GM18519 (cell line): ENCODE results near the gene ADAMTS2.
"Not testable (repeated sequence)": the region's sequence is repeated elsewhere in the genome, so short reads cannot be mapped to it uniquely, and the experiment has no call there.

Experiments used
- ATAC-seq: cut with Tn5 transposase; IDR thresholded peaks from one replicate; pipeline ENCODE4 v1.9.1; 2021; ENCODE audit warnings: mild to moderate bottlenecking, moderate library complexity; ENCODE audit not compliant: unreplicated experiment, low FRiP score

The ADAMTS2 gene

DNA sequence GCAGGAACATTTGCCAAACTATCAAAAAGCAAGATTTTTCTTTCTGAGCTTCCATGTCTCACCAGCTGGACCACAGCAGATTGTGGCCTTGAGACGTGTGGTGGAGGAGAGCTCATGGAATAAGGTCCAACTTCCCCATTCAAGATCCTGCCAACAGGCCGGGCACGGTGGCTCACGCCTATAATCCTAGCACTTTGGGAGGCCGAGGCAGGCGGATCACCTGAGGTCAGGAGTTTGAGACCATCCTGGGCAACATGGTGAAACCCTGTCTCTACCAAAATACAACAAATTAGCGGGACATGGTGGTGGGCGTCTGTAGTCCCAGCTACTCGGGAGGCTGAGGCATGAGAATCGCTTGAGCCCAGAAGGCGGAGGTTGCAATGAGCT, 59.5 kb downstream of the ADAMTS2 start:
- not testable (repeated sequence) for ATAC-seq

GRCh38 chr5:179284751-179285631, 60.3 kb downstream of the ADAMTS2 start:
- no peak for ATAC-seq

DNA sequence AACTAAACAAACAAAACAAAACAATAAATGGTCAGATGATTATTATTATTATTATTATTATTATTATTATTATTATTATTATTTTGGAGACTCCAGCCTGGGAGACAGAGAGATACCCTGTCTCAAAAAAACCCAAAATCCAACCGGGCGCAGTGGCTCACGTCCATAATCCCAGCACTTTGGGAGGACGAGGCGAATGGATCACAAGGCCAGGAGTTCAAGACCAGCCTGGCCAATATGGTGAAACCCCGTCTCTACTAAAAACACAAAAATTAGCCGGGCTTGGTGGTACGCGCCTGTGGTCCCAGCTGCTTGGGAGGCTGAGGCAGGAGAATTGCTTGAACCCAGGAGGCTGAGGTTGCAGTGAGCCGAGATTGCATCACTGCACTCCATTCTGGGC, 61.4 kb downstream of the ADAMTS2 start:
- not testable (repeated sequence) for ATAC-seq

DNA sequence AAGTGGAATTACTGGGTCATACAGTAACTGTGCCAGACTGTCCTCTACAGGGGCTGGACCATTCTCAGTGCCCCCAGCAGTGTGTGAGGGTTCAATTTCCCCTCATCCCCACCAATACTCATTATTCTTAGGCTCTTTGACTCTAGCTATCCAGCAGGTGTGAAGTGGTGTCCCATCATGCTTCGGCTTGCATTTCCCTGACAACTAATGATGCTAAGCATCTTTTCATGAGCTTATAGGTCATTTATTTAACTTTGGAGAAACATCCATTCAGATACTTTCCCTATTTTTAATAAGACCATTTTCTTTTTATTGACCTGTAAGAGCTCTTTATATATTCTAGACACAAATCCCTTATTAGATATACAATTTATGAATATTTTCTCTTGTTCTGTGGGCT, 63.6 kb downstream of the ADAMTS2 start:
- no peak for ATAC-seq

DNA sequence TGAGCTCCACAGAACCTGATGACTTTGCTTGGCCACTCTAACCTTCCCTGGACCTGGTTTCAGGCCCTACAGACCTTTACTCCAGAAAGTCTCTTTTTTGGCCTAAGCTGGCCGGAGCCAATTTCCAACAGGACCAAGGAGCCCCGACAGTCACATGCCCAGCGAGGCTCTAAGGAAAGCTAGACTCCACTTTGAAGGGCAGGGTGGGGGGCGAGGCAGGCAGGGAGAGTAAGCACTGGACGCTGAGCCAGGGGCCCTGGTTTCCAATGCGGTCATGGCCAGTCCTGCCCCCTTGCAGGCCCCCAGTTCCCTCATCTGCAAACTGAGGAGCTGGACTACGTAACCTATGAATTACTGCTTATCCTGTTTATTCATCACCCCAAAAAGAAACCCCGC, 65.2 kb downstream of the ADAMTS2 start:
- no peak for ATAC-seq

DNA sequence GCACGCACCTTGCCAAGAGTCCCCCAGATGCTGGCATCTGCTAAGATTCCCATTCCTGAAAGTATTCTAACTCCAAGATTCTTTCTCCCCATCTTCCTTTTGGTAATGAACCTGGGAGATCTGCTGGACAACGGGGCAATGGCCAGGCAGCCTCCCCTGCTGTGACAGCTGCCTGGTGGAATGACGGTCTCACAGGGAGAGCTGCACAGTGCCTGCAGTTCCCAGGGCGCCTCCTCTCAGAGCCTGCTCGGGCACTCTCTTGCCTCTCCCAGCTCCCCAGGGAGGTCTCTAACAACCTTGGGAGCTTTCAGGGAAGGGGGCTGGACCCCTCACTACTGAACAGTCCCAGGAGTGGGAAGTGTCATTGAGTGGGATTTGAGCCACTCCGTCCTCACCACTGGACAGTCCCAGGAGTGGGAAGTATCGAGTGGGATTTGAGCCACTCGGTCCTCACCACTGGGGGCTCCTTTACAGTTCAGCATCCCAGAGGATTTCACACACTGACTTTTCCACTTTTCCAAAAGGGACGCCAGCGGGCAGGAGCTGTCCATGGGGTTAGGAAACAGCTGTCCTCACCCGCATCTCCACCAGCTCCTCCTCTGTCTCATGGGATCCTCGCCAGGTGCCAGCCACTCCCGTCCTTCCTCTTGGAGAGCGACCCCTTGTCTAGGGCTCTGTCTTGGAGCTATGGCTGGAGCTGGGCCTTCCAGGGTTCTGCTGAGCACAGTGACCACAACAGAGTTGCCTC, 65.7 kb downstream of the ADAMTS2 start:
- ATAC-seq: no peak

DNA sequence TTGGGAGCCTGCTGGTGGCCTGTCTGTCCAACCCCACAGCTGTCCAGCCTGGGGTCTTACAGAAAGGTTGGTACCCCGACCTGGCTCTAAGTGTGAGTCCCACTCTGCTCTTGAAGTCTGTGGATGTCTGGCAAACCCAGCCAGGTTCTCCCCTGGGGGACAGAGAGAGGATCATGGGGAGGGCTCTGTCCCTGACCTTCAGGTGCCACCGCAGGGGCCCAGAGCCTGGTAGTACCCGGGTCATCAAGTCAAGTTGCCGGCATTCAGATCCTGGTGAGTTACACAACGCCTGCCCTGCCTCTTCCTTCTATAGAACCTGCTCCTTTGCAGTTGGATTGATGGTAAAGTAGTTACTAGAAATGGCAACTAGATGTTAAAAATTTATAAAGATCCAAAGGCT, 66.7 kb downstream of the ADAMTS2 start:
- no peak for ATAC-seq

GRCh38 chr5:179278119-179278518, 67.1 kb downstream of the ADAMTS2 start:
- no peak for ATAC-seq

GRCh38 chr5:179276838-179277395, 68.3 kb downstream of the ADAMTS2 start:
- ATAC-seq: no peak

DNA sequence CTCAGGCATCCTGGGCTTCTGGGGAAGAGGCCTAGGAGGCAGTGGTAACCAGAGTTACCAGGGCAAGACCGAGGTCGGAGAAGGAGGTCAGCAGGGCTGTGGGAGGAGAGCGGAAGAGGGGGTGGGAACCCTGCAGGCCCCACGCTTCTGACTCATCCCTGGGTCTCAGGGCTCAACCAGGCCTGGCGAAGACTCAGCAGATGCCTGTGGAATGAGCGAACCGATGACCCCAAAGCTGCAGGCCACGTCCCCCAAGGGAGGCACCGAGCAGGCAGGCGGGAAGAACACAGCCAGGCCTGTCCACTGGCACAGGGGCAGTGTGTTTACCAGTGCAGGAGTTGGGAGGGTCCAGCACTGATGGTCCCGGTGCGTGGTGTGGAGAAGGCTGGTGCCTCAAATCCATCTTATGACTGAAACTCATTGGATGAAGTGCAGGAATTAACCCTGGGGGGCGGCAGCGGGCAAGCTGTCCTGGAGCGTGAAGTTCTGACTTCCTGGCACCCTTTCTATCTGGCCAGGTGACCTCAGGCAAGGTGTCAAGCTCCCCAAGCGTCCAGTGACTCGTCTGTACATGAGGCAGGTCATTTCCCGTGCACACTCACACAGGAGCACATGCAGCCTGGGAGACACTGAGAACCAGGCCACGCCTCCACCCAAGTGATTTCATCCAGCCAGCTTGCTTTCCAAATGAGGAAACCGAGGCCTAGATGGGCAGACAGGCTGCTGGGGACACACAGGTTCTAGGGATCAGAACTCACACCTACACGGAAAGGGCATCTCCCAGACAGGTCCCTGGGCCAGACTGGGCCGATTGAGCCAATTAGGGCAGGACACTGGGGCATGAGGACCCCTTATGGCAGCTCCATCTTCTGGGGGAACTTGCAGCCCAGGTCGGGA, 69.1 kb downstream of the ADAMTS2 start:
- no peak for ATAC-seq

- no peak for ATAC-seq
Observed at GRCh38 chr5:179275381-179275878, 69.8 kb downstream of the ADAMTS2 start.

DNA sequence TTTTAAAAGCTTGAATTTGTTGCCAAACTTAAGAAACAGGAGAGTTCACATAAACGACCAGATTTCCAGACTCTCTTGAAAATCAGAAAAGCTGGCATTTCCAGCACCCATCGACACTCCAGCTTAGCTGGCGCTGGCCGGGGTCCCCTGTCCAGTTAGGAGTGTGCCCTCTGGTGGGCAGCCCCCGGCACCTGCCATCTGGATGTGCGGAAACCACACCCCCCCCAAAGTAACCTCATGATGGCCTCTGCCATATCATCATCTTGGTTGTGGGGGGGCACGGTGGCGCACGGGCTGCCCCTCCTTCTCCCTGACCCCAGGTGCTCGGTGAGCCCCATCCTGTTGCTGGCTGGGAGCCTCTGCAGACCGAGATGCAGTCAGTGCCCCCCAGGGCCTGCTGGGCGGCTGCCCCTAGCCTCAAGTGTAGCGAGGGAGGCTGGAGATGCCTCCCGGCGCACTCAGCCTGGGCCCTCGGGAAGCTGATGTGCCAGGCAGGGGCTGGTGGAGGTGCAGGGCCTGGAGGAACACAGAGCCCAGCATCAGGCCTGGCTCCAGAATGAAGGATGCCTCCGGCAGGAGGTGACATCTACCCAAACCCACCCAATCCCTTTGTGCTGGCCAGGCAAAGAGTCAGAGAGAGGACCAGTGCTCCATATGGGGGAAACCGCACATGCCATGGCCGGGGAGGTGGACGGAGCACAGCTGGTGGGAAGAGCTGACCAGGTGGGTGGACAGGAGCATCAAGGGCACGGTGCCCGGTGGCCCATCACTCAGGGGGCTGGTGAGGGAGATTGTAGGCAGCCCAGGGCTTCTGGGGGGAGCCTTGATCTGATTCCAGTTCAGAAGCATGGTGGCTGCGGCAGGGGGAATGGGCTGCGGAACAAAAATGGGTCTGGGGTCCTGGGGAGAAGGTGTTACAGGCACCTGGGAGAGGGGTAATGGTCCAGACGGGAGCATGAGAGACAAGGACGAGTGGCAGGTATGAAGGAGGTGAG, 70.6 kb downstream of the ADAMTS2 start:
- ATAC-seq: no peak

- ATAC-seq: no peak
Observed at GRCh38 chr5:179273441-179274145, 71.7 kb downstream of the ADAMTS2 start.

DNA sequence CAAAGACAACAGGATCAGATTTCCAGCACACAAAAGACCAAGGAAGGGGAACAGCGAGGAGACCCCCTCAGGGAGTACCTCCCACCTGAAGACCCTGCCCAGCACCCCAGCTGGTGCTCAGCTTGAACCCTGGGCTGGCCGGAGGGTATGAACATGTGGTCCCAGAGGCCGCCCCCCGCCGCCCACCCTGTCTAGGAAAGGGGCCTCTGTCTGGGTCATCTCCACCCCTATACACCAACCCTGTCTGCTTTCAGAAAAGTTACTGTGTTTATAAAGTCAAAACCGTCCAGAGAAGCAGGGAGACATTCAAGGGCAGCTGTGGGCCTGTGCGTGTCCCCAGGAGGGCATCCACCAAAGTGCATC, 72.2 kb downstream of the ADAMTS2 start:
- ATAC-seq: no peak

- ATAC-seq: no peak
Observed at GRCh38 chr5:179272326-179273072, 72.8 kb downstream of the ADAMTS2 start.

DNA sequence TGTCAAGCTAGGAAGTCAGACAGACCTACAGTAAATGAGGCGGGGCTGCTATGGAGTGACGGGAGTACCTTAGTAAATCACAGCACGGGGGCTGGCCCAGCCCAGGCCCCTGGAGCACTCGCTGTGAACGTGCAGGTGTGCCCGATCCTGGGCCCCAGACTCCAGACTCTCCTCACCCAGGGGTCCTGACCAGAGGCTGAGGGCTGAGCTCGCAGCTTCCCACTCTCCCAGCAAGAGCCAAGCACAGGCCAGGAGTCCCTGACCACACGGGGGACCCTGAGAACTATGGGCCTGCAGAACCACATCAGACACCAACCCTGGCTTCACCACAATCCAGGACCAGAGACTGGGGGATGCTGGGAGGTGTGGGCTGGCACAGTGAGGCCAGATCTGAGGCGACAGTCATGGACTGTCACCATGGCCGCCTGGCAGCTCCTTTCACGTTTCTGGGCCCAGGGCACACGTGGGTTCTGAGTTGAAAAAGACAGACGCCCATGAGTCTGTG, 73.4 kb downstream of the ADAMTS2 start:
- no peak for ATAC-seq

- no peak for ATAC-seq
Observed at GRCh38 chr5:179271428-179271734, 73.9 kb downstream of the ADAMTS2 start.
